Stimulated activated naive B cell treated with anti-CD40 and anti-IgM and Interleukin-4, amounts not matched to agents 10 μg/mL and 1 μg/mL and 100 μg/mL, for 72 hours (primary cell): ENCODE measurements around the gene CMIP.

ENCODE experiments used
- ATAC-seq, 2 donors: fragments of 150-1000 bp; cut with Tn5 transposase; replicated peaks; 2 replicates each; pipeline ENCODE4 v1.10.0; 2021; ENCODE audit warnings: moderate library complexity in 1 of 2
- DNase-seq: peaks from one replicate; pipeline ENCODE4 v3.0.0; 2021
- H3K27ac Mint-ChIP-seq: one replicate; pipeline ENCODE4 v1.8.0; 2022; ENCODE audit warnings: mild to moderate bottlenecking, mixed read lengths
- H3K27me3 Mint-ChIP-seq, 2 donors: one replicate each; pipeline ENCODE4 v1.8.0; 2022; ENCODE audit warnings: mixed read lengths in 2 of 2
- H3K36me3 Mint-ChIP-seq, 2 donors: one replicate each; pipeline ENCODE4 v1.8.0; 2022; ENCODE audit warnings: mixed read lengths in 2 of 2, mild to moderate bottlenecking in 1 of 2
- H3K4me1 Mint-ChIP-seq, 2 donors: one replicate each; pipeline ENCODE4 v1.8.0; 2022; ENCODE audit warnings: mixed read lengths in 2 of 2, mild to moderate bottlenecking in 1 of 2
- H3K4me3 Mint-ChIP-seq, 2 donors: one replicate each; pipeline ENCODE4 v1.8.0; 2022; ENCODE audit warnings: mild to moderate bottlenecking in 2 of 2, mixed read lengths in 2 of 2, moderate library complexity in 1 of 2
- H3K9me3 Mint-ChIP-seq, 2 donors: one replicate each; pipeline ENCODE4 v1.8.0; 2022; ENCODE audit warnings: mixed read lengths in 2 of 2, mild to moderate bottlenecking in 1 of 2

The CMIP gene

DNA sequence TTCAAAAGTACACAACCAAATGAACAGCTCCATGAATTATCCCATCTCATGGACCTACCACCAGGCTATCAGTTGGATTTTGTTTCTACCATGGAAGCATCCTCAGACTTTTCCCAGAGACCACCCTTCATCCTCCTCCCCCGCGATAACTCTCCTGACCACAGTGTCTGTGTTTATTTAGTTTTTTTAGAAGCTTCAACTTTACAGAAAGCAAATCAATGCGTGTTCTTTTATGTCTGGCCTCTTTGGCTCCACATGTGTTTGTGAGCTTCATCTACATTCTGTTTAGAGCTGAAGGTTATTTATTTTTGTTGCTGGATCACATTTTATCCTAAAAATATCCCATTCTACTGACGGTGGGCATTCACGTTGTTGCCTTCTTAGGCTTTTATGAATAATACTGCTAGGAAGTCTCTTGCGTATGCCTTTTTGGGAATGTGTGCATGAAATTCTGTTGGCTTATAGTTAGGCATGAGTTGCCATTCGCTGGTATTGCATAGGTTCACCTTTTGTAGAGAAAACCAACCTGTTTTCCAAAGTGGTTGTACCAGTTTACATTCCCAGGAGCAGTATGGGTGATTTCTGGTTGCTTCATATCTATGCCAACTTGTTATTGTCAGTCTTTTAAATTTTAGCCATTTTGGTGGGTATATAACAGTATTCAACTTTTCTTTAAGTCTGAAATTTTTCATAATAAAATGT, 83.0 kb downstream of the CMIP start:
- ATAC-seq (no peak), DNase-seq (no peak)
- Mint-ChIP-seq H3K36me3 (peaks cover 14 to 23% of the 10 kb centered on the region in 2 donors), H3K4me3 (no peak overlapping the region), H3K27ac (no peak overlapping the region), H3K4me1 (peaks cover 30 to 45% of the 10 kb centered on the region in 2 donors), H3K27me3 (no peaks in the 10 kb centered on the region), H3K9me3 (no peaks in the 10 kb centered on the region)

DNA sequence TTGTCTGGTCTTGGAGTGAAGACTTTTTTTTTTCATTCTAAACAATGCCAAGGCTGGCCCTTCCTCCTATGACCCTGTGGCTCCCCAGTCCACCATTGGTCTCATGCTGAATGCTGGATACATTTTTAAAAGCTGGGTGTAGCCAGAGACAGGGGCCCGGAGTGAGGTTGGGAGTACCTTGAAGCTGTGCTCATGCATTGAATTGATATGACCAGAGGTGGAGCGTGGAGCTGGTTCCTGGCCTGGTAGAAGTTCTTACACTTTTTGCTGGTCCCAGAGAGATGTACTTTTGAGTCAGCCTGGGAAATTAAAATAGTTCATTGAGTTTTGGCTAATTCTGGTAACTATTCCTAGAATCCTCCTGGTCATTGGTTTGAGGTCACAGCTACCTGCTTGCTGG, 83.6 kb downstream of the CMIP start:
- Mint-ChIP-seq H3K27me3 (no peaks in the 10 kb centered on the region), H3K27ac (no peak overlapping the region), H3K36me3 (peaks cover 14 to 26% of the 10 kb centered on the region in 2 donors), H3K4me1 (peaks cover 33 to 45% of the 10 kb centered on the region in 2 donors), H3K9me3 (no peaks in the 10 kb centered on the region), H3K4me3 (no peak overlapping the region)
- DNase-seq (no peak), ATAC-seq (no peak)

DNA sequence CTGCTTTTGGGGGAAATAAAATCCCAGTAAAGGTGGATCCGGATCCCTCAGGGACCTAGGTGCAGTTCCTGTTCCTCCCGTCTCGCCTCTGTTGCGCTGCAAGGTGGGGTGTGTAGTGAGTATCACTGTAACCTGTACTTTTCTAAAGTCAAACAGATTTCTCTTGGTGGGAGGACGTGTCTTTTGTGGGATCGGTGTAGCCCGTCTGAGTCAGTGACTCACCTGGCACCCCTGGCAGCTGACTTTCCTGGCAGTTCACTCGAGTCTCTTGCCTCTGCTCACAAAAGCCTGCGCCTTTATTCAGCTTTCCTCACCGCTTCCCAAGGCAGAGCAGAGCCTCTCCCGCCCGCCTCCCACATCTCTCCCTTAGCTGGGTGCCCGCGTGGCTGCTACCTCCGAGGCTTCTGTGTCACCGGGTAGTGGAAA, 85.7 kb downstream of the CMIP start:
- Mint-ChIP-seq H3K27me3 (no peaks in the 10 kb centered on the region), H3K4me1 (peaks cover 34 to 45% of the 10 kb centered on the region in 2 donors), H3K4me3 (no peak overlapping the region), H3K9me3 (no peaks in the 10 kb centered on the region), H3K27ac (no peak overlapping the region), H3K36me3 (peaks cover 9 to 23% of the 10 kb centered on the region in 2 donors)
- DNase-seq (no peak), ATAC-seq (no peak)

DNA sequence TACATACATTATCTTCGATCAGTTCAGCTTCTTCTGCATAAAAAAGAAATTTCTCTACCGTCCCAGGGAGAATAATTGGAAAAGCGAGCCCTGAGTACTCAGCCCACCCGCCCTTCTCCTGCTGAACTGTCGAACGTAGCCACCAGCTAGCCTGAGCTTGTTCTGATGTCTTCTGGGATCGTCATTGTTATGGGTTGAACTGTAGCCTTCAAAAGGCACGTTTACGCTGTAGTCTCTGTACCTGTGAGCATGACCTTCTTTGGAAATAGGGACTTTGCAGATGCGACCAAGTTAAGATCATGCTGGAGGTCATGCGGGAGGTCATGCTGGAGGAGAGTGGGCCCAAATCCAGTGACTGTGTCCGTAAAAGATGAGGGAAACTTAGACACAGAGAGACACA, 86.2 kb downstream of the CMIP start:
- DNase-seq, result no peak
- H3K4me1 Mint-ChIP-seq, result peaks cover 31 to 41% of the 10 kb centered on the region in 2 donors
- ATAC-seq, result no peak
- no peak overlapping the region for H3K4me3 Mint-ChIP-seq
- peak overlapping the region; percentile 38 for H3K27ac Mint-ChIP-seq
- no peaks in the 10 kb centered on the region for H3K27me3 Mint-ChIP-seq
- no peaks in the 10 kb centered on the region for H3K9me3 Mint-ChIP-seq
- H3K36me3 Mint-ChIP-seq, result peaks cover 9 to 20% of the 10 kb centered on the region in 2 donors

DNA sequence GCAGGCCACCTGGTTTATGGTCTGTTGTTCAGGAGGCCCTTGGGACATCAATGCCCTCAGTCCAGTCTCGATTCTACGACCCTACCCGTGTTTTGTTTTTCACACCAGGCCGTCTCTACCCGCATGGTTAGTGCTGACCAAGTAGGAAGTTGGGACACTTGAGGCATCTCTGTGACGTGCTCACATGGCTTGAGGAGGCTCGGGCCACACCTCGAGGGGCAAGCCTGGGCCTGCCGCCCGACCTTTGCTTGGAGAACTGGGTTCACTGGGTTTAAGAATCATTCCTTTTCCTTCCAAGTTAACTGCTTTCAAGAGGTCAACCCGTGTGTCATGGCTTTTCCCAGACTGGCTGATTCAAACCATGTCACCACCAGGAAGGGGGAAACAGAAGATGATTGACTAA, 86.8 kb downstream of the CMIP start:
- DNase-seq, result no peak
- Mint-ChIP-seq H3K27me3 (no peaks in the 10 kb centered on the region), H3K36me3 (peaks cover 9 to 18% of the 10 kb centered on the region in 2 donors), H3K9me3 (no peaks in the 10 kb centered on the region), H3K4me1 (peaks cover 31 to 39% of the 10 kb centered on the region in 2 donors), H3K4me3 (no peak overlapping the region), H3K27ac (no peak overlapping the region)
- ATAC-seq, result peak in 1 of 2 donors; percentile 38

DNA sequence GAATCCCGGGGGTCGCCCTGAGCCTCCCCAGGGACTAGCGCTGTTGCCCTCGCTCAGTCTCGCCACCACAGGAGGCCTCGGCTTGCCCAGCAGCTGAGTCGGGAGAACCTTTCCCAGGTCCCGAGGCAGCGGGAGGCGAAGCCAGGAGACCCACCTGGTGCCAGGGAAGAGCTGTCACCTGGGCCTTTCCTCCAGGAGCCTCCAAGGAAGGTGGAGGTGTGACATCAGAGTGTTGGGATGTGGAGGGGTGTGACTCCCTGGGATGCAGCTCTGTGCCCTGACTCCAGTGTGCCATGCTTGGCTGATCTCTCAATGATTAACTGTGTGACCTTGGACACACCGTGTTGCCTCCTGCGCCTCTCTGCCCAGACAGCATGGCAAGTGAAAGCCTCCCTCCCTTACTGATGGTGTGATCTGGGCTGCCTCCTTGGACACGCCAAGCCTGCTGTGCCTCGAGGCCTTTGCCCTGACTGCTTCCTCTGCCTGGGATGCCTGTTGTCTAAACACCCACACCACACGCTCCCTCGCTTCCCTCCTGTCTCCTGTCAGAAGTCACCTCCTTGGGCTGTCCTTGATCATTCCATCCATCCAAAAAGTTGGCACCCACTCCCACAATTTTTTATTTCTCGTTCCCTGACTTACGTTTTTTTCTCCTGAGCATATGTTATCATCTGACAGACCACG, 88.0 kb downstream of the CMIP start:
- Mint-ChIP-seq H3K27ac (peak overlapping the region; percentile 61), H3K4me1 (peaks cover 27 to 30% of the 10 kb centered on the region in 2 donors), H3K36me3 (peaks cover 7 to 18% of the 10 kb centered on the region in 2 donors), H3K27me3 (no peaks in the 10 kb centered on the region), H3K9me3 (no peaks in the 10 kb centered on the region), H3K4me3 (no peak overlapping the region)
- no peak for ATAC-seq
- no peak for DNase-seq

DNA sequence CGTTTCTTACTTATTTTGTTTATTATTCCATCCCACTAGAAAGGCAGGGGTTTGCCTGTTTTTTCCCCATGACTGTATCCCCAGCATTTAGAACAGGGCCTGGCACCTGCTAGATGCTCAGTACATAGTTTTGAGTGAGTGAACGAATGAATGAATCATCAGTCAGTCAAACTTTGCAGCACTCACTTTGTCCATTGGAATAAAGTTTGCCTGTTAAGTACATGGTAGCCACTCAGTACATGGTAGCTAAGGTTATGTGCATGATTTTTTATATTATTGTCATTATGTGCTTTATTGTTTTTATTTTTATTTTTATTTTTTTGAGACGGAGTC, 88.5 kb downstream of the CMIP start:
- Mint-ChIP-seq H3K36me3 (peaks cover 7 to 18% of the 10 kb centered on the region in 2 donors), H3K4me3 (no peak overlapping the region), H3K4me1 (peaks cover 27 to 28% of the 10 kb centered on the region in 2 donors), H3K27me3 (no peaks in the 10 kb centered on the region), H3K9me3 (no peaks in the 10 kb centered on the region), H3K27ac (peak overlapping the region; percentile 61)
- DNase-seq, result no peak
- no peak for ATAC-seq

DNA sequence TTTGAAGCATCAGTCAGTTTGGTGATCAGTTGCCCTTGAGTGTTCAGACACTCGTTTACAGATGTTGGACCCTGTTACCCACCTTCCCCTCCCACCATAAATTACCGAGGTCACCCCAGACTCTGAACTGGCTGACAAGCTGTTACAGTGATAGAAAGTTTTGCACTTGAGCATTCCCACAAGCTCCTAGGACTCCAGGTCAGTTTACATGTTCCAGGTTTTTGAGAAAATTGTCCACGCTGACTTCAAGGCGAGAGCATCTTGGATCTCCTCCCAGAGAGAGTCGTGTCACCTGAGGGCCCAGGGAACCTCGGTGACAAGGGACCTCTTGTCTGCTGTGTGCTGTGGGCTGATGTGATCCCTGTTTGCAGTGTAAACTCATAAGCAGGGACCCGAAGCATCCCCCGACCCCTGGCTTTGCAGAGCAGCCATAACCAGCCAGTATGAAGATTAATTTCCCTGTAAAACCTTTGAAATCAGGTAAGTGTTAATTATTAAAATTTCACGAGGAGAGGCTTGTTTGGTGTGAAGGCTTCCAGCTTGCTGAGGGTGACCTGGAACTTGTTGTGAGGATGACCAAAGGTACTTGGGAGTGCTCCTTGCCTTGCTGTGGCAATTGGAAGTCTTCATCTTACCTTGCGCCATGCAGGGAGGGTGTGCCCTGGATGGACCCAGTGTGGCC, 91.2 kb downstream of the CMIP start:
- H3K36me3 Mint-ChIP-seq, result peaks cover 3 to 17% of the 10 kb centered on the region in 2 donors
- H3K27ac Mint-ChIP-seq, result peak overlapping the region; percentile 31
- peaks cover 23 to 30% of the 10 kb centered on the region in 2 donors for H3K4me1 Mint-ChIP-seq
- no peaks in the 10 kb centered on the region for H3K27me3 Mint-ChIP-seq
- no peaks in the 10 kb centered on the region for H3K9me3 Mint-ChIP-seq
- no peak for ATAC-seq
- no peak for DNase-seq
- H3K4me3 Mint-ChIP-seq, result no peak overlapping the region

DNA sequence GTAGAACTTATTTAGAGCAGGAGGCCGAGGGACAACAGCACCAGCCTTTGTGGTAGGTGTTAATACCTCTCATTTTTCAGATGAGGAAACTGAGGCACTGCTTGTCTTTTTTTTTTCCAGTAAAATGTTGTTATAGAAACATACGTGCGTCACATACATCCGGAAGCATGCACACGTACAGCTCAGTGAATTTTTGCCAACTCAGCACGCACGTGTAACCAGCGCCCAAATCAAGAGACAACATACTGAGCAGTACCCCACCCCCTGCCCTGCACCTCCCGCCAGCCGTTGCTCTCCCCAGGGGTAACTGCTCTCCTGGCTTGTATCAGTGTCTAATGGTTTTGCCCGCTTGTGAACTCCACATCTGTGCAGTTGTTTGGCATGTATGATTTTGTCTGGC, 92.0 kb downstream of the CMIP start:
- no peak overlapping the region for H3K27ac Mint-ChIP-seq
- no peaks in the 10 kb centered on the region for H3K9me3 Mint-ChIP-seq
- ATAC-seq (no peak), DNase-seq (no peak)
- peaks cover 3 to 17% of the 10 kb centered on the region in 2 donors for H3K36me3 Mint-ChIP-seq
- peaks cover 22% of the 10 kb centered on the region in 2 donors for H3K4me1 Mint-ChIP-seq
- H3K27me3 Mint-ChIP-seq, result no peaks in the 10 kb centered on the region
- no peak overlapping the region for H3K4me3 Mint-ChIP-seq

DNA sequence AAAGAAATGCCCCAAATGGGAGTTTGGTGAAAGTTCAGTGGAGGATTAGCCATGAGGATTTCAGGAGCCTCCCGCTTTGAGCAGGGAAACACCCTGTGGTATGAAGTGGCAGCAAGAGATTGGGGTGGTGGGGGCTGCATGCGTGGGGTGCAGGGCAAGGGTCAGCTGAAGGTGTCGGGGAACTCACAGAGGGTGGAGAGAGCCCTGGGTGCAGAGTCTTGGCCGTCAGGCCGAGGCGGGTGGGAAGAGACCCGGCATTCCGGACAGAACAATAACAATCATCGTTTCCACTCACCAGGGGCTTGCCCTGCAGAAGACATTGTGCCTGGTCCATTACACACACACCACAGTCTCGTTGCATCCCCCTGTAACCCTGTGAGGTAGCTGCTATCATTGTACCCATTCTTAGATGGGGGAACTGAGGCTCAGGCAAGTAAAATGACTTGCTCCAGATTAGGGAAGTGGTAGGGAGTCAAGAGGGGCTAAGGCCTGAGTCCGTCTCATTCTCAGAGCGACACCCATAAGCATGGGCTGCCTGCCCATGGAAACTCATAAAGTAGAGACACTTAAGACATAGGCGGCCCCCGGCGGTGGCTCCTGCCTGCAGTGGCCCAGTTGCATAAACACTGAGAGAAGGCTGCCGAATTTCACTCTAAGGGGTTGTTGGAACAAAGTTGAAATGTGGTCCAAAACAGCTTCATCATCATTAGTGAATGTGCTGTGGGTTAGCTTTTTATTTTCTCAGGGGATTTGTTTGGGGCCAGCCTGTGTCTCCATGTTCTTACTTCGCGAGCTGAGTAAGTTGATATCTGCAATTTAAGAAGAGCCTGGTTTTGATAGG, 93.3 kb downstream of the CMIP start:
- peaks cover 1 to 9% of the 10 kb centered on the region in 2 donors for H3K36me3 Mint-ChIP-seq
- H3K4me3 Mint-ChIP-seq, result no peak overlapping the region
- H3K27ac Mint-ChIP-seq, result no peak overlapping the region
- DNase-seq (no peak), ATAC-seq (no peak)
- no peaks in the 10 kb centered on the region for H3K27me3 Mint-ChIP-seq
- H3K4me1 Mint-ChIP-seq, result peaks cover 23 to 34% of the 10 kb centered on the region in 2 donors
- no peaks in the 10 kb centered on the region for H3K9me3 Mint-ChIP-seq

DNA sequence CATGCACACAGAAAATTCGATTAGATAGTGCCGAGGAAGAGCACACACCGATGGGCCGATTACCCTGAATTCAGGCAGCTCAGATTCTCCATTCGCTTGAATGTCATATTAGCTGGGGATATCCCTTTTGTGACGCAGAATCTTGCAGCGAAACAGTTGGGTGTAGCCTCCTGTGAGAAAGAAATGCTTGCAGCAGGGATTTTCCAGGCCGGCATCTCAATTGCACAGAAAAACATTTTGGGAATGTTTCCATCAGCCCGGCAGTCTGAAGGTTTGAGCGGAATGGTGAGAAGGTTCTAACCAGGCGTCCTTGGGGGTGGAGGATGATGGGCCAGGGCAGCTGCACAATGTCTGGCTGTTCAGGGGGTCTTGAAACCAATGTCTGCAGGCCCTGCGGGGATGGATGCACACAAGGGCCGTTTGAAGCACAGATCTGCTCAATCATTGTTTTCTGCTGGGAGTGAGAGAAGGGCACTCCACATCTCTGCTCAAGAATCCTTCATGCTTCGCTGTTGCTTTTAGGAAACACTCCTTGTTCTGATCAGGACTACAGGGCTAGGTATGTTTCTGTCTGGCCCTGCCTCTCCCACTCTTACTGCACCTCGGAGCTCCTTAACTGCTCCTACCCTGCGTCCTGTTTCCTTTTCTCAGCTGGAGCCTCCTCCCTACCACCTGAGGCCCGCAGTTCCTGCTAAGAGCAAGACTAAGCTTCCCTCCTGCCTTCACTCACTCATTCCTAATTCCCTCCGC, 94.6 kb downstream of the CMIP start:
- no peak overlapping the region for H3K27ac Mint-ChIP-seq
- H3K9me3 Mint-ChIP-seq, result no peaks in the 10 kb centered on the region
- no peaks in the 10 kb centered on the region for H3K27me3 Mint-ChIP-seq
- peaks cover 1 to 7% of the 10 kb centered on the region in 2 donors for H3K36me3 Mint-ChIP-seq
- ATAC-seq (no peak), DNase-seq (no peak)
- H3K4me3 Mint-ChIP-seq, result no peak overlapping the region
- peaks cover 30 to 46% of the 10 kb centered on the region in 2 donors for H3K4me1 Mint-ChIP-seq

DNA sequence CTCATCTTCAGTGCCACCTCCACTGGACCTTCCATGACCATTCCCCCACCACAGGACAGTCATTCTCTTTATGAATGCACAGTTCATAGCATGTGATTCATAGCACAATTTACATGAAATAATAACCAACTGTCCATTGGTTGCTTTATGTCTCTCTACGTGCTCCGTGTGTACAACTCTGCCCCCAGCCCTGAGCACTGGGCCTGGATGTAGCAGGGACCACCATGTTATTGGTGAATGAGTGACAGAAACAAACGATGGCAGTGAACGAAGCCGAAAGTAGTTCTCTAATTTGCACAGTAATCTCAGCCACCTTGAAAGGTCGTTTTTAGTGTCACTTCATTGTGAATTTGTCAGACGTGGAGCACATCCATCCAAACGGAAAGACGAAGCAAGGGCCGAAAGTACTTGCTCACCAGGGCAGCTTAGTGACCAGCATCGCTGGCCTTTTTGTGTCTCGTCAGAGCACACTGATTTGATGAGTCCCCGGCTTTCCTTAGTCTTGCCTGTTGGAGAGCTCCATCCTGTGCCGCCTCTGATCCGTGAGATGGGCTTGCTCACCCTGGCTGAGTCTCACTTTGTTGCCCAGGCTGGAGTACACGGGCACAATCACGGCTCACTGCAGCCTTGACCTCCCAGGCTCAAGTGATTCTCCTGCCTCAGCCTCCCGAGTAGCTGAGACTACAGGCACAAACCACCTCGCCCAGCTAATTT, 95.3 kb downstream of the CMIP start:
- DNase-seq, result no peak
- Mint-ChIP-seq H3K4me1 (peaks cover 34 to 54% of the 10 kb centered on the region in 2 donors), H3K36me3 (peaks cover 1 to 7% of the 10 kb centered on the region in 2 donors), H3K27me3 (no peaks in the 10 kb centered on the region), H3K9me3 (no peaks in the 10 kb centered on the region), H3K27ac (no peak overlapping the region), H3K4me3 (no peak overlapping the region)
- no peak for ATAC-seq

DNA sequence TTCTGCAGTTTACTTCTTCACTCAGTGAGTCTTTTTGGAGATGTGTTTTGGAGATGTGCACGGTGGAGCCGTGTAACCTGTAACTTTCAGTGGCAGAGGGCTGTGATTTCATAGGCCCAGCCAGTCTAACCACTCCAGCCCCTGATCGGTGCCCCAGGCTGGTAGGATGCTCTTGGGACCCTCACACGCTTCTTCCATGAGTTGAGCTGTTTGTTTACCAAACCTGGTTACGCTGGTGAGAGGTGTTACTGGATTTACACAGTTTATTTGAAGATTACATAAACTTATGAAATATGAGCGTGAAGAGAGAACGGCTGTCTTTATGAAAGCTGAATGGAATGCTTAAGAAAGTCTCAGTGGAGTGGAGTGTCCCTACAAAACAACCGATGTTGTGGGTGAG, 96.7 kb downstream of the CMIP start:
- DNase-seq (no peak), ATAC-seq (no peak)
- H3K4me3 Mint-ChIP-seq, result no peak overlapping the region
- H3K27ac Mint-ChIP-seq, result peak overlapping the region; percentile 75
- peaks cover 1 to 7% of the 10 kb centered on the region in 2 donors for H3K36me3 Mint-ChIP-seq
- H3K4me1 Mint-ChIP-seq, result peaks cover 45 to 68% of the 10 kb centered on the region in 2 donors
- no peaks in the 10 kb centered on the region for H3K27me3 Mint-ChIP-seq
- H3K9me3 Mint-ChIP-seq, result no peaks in the 10 kb centered on the region
